Measurements from ENCODE around the gene CCDC112. TPM values are rescaled to one million over a fixed set of nuclear protein-coding genes. Genes with fewer than 3 reads are reported as not detected.

Gene CCDC112
- total and polyA plus RNA-seq, 2 donors (not counting 3 experiments of a cell fraction or from before 2014, with no cell fraction given) = 2.4 to 9.6 TPM

DNA sequence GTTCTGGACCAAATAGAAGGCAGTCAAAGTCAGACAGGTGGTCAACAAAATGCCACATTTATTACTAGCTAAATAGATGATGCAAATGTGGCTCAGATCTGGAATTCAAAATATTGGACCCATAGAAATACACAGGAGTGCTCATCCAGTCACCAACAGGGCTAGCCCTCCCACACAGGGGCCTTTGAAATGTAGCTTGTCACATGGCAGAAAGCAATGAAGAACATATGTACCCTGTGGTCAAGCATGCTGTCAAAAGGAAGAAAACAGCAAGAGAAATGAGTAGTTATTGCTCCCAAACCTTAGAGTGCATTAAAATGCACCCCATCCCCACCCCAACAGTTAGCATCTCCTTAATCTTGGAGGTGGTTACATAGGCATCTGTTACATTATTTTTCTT lies 20.9 kb upstream of the CCDC112 start:
- intact Hi-C loops (cut with micrococcal nuclease) (no loop called here), dilution Hi-C loops (cut with MboI; ENCODE audit: extremely low pct_ligation_motif_present, low sequenced_read_pairs) (loop anchor here (25.0 kb wide), 1 partner anchor 220 kb away; the partner anchor contains the start of gene FEM1C)
- H3K4me2 ChIP-seq (ENCODE audit: insufficient read depth, low read length) = no peak overlapping the region
- BruUV-seq (replicated peaks) = no TSS peak
- no peak for DNase-seq (ENCODE audit: low read depth, low spot score)
- CTCF ChIA-PET = interaction anchor here (2.4 kb wide), 1 partner anchor 259 kb away, joined by 5 read pairs; no protein-coding TSS in a partner anchor
- no peaks in the 10 kb centered on the region for H3K9me3 ChIP-seq (replicated peaks; ENCODE audit: control insufficient read depth, insufficient read depth, low read length)
- H3K9ac ChIP-seq (replicated peaks; ENCODE audit: extremely low read depth, insufficient read depth, low read length) = no peak overlapping the region
- no peaks in the 10 kb centered on the region for H3K4me1 ChIP-seq (ENCODE audit: control insufficient read depth, extremely low read depth, insufficient read depth, low read length)
- POLR2A ChIA-PET = no interaction called here
- H3K36me3 ChIP-seq (ENCODE audit: control insufficient read depth in 2 of 2, extremely low read depth in 1 of 2, insufficient read depth in 2 of 2, low read length in 2 of 2) = no peaks in the 10 kb centered on the region
- TF ChIP-seq, protein P1, sequence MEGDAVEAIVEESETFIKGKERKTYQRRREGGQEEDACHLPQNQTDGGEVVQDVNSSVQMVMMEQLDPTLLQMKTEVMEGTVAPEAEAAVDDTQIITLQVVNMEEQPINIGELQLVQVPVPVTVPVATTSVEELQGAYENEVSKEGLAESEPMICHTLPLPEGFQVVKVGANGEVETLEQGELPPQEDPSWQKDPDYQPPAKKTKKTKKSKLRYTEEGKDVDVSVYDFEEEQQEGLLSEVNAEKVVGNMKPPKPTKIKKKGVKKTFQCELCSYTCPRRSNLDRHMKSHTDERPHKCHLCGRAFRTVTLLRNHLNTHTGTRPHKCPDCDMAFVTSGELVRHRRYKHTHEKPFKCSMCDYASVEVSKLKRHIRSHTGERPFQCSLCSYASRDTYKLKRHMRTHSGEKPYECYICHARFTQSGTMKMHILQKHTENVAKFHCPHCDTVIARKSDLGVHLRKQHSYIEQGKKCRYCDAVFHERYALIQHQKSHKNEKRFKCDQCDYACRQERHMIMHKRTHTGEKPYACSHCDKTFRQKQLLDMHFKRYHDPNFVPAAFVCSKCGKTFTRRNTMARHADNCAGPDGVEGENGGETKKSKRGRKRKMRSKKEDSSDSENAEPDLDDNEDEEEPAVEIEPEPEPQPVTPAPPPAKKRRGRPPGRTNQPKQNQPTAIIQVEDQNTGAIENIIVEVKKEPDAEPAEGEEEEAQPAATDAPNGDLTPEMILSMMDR (IDR thresholded peaks at IDR 0.05; ENCODE audit: extremely low read depth in 1 of 2, insufficient read depth in 1 of 2, low read depth in 1 of 2, low read length in 2 of 2) = no peak
- TF ChIP-seq POLR2A (IDR thresholded peaks at IDR 0.05; ENCODE audit: low read depth, low read length) = no peak
- no peak for TF ChIP-seq POLR2AphosphoS5 (IDR thresholded peaks at IDR 0.05; ENCODE audit: insufficient read depth, low read depth, low read length)
- no peak for TF ChIP-seq FOS (IDR thresholded peaks at IDR 0.05; ENCODE audit: borderline replicate concordance, insufficient read depth, low read length)
- no peak for TF ChIP-seq MYC (IDR thresholded peaks at IDR 0.05; ENCODE audit: low read depth, low read length)
- TF ChIP-seq GATA2 (IDR thresholded peaks at IDR 0.05; ENCODE audit: insufficient read depth, insufficient read length, low read depth, low read length) = no peak
- no peak for TF ChIP-seq JUN (IDR thresholded peaks at IDR 0.05; ENCODE audit: borderline replicate concordance, insufficient read depth, insufficient read length, low read depth)
- TF ChIP-seq, protein P2, sequence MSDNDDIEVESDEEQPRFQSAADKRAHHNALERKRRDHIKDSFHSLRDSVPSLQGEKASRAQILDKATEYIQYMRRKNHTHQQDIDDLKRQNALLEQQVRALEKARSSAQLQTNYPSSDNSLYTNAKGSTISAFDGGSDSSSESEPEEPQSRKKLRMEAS (IDR thresholded peaks at IDR 0.05; ENCODE audit: insufficient read depth, insufficient read length) = no peak
- TF ChIP-seq EZH2 (IDR thresholded peaks at IDR 0.05; ENCODE audit: borderline replicate concordance, low read depth, low read length, severe bottlenecking) = no peak
- no peaks in the 10 kb centered on the region for H3K27me3 ChIP-seq (ENCODE audit: control insufficient read depth in 2 of 2, insufficient read depth in 2 of 2, low read length in 2 of 2)
- no peak for FAIRE-seq
- no peaks in the 10 kb centered on the region for H4K20me1 ChIP-seq (replicated peaks; ENCODE audit: control insufficient read depth, extremely low read depth, insufficient read depth, low read length)
- no peak overlapping the region for H3K27ac ChIP-seq (ENCODE audit: insufficient read depth, low read depth, low read length)
- H2AFZ ChIP-seq (ENCODE audit: low read depth, low read length) = no peak overlapping the region
- H3K9me1 ChIP-seq (replicated peaks; ENCODE audit: control insufficient read depth, extremely low read depth, insufficient read depth, low read length) = no peaks in the 10 kb centered on the region
- no peak overlapping the region for H3K4me3 ChIP-seq (replicated peaks in 1 of 3; ENCODE audit: insufficient read depth in 1 of 3, low read depth in 1 of 3, low read length in 3 of 3)
- no peaks in the 10 kb centered on the region for H3K79me2 ChIP-seq (ENCODE audit: control insufficient read depth, insufficient read depth, low read length)

Measured in endothelial cell of umbilical vein (primary cell).